Stimulated activated CD8-positive, alpha-beta memory T cell treated with anti-CD3 and anti-CD28 coated beads, Interleukin-15, amount 100 ng/mL, for 24 hours (primary cell): Measurements from ENCODE around the gene NXPH2.

ENCODE experiments used
- DNase-seq: peaks from one replicate; pipeline ENCODE4 v3.0.0-alpha.2; 2020; ENCODE audit warnings: low read depth

The NXPH2 gene

DNA sequence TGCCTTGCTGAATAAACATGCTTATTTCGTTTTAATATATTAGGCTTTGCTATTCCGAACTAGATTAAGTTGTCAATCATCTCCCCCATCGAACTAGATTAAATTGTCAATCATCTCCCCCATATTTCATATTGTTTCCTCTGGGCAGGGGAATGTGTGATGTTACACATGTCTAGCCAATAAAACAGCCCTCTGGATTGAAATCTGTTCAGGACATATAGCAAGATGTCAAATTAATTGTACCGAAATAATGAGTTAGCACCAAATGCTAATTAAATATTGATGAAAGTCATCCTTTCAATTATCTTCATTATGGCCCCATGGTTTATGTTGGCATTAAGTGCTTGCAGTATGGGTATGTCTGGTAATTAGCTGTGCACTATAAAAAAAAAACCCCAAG lies 143.1 kb downstream of the NXPH2 start:
- DNase-seq: no peak

DNA sequence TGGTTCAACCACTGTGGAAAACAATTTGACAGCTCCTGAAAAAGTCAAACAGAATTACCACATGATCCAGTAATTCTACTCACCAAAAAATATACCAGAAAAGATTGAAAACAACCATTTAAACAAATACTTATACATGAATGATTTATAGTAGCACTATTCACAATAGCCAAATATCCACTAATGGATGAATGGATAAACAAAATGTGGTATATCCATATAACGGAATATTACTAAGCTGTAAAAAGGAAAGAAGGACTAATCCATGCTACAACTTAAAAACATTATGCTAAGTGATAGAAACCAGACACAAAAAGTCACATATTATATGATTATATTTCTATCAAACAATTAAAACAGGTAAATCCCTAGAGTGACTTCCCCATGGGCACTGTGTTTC lies 147.1 kb downstream of the NXPH2 start:
- no peak for DNase-seq

DNA sequence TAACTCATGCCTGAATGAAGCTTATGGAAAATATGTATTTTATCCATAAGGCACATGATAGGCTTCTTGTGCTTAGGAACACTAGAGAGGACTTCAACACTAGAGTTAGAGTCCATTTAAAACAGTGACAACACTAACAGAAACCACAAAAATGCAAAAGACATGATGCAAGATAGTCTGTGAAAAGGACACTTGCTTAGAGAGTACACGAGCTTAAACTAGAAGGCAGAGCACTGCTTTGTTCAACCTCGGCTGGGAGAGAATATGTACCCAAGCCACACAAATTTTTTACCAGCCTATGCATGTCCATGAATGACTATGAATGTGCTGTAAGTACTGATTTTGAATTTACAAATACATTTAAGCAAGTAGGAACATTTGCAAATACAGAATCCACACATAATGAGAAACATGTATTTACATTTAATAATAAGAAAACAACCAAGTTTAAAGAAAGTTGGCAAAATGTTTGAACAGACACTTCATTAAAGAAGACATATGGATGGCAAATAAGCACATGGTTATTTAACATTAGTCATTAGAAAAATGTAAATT lies 148.0 kb downstream of the NXPH2 start:
- no peak for DNase-seq

DNA sequence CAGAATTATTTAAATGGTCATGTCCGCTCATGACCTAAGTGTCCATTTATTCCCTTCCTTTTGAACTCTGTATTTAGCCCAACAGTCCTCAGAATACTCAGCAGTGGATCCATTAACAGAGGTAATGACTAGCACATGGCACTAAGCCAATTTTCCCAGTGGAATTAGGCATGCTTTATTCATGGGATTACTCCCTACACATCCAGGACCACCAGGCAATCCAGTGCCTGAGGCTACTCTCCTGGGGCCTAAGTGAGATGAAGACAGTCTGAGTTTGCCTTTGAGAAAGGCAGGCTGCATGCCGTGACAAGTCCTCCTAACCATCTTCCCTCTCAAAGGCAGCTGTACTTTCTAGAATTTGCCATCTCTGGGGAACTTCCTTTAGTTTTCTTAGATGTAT lies 150.0 kb downstream of the NXPH2 start:
- no peak for DNase-seq

DNA sequence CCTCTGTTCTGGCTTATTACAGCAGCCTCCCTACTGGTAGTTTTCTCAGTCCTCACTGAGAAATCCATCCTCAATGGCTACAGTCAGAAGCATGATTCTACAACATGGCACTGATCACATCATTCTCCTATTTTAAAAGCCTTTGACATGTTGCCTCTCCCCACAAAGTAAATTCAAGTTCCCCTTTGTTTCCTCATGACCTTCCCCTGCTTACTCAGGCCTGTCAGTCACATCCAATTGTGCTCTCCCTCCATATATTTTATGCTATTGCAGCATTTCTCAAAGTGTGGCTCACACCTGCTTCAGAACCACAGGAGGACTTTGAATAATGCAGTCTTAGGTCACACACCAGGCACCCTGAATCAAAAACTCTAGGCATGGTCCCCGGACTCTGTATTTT lies 154.0 kb downstream of the NXPH2 start:
- DNase-seq: no peak

DNA sequence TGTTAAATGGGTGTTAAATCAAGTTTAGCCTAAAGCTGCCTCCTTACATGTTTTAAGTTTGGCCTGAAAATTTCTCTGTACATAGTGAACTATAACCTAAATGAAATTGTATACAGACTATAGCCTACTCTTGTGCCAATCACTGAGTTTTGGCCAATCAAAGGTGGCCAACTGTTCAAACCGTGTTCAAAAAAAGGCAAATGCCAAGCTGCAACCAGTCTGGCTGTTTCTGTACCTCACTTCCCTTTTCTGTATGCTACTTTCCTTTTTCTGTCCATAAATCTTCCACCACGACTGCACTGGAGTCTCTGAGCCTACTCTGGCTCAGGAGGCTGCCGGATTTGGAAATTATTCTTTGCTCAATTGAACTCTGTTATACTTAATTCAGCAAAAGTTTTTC lies 157.6 kb downstream of the NXPH2 start:
- DNase-seq: no peak

DNA sequence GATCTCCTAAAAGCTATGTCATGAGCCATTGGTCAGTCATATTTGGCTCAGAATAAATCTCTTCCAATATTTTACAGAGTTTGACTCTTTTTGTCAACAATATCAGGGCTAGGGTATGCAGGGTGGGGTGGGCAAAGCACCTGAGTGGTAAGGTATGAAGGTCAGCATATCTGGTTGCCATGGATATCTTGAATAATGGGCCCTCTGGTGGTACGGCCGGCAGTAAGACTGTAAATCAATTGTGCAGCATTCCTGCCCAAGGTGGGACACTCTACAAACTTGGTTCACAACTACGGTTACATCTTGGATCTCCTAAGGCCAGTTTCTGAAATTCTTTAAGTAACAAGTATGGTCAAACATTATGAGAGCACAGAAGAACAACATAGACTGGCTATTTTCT lies 159.1 kb downstream of the NXPH2 start:
- DNase-seq: no peak

DNA sequence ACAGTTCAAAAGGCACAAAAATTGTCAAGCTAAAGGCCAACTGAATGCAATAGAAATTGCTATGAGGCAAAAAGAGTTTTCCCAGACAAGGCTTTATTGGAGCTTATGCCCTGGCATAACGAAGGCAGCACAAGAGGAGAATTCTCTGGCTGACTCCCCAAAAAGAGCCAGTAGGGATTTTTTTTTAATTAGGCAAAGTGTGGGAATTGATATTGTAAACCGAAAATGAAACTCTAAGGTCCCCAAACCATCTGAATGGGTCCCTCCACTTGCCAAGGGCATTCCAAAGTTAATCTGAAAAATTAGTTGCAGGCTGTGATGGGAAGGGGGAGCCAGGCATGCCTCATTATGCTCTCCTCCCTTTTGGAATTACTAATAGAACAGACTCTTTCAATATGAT lies 159.8 kb downstream of the NXPH2 start:
- no peak for DNase-seq
